Cortex of kidney (tissue), 1 donor: ENCODE results near the gene RAB3GAP1.
"Not testable (repeated sequence)": the region's sequence is repeated elsewhere in the genome, so short reads cannot be mapped to it uniquely, and the experiment has no call there.

Experiments used
- DNase-seq: peaks from one replicate; lab custom pipeline; 2025; lab: John Stamatoyannopoulos, UW

The RAB3GAP1 gene

DNA sequence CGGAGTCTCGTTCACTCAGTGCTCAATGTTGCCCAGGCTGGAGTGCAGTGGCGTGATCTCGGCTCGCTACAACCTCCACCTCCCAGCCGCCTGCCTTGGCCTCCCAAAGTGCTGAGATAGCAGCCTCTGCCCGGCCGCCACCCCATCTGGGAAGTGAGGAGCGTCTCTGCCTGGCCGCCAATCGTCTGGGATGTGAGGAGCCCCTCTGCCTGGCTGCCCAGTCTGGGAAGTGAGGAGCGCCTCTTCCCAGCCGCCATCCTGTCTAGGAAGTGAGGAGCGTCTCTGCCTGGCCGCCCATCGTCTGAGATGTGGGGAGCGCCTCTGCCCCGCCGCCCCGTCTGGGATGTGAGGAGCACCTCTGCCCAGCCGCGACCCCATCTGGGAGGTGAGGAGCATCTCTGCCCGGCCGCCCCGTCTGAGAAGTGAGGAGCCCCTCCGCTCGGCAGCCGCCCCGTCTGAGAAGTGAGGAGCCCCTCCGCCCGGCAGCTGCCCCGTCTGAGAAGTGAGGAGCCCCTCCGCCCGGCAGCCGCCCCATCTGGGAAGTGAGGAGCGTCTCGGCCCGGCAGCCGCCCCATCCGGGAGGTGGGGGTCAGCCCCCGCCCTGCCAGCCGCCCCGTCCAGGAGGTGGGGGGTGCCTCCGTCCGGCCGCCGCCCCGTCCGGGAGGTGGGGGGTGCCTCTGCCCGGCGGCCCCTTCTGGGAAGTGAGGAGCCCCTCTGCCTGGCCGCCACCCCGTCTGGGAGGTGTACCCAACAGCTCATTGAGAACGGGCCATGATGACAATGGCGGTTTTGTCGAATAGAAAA is 53.6 kb downstream of the RAB3GAP1 start:
- not testable (repeated sequence) for DNase-seq

GRCh38 chr2:135113322-135113721 is 61.2 kb downstream of the RAB3GAP1 start:
- no peak for DNase-seq

- DNase-seq: no peak
Measured at GRCh38 chr2:135119582-135119981, 67.5 kb downstream of the RAB3GAP1 start.

DNA sequence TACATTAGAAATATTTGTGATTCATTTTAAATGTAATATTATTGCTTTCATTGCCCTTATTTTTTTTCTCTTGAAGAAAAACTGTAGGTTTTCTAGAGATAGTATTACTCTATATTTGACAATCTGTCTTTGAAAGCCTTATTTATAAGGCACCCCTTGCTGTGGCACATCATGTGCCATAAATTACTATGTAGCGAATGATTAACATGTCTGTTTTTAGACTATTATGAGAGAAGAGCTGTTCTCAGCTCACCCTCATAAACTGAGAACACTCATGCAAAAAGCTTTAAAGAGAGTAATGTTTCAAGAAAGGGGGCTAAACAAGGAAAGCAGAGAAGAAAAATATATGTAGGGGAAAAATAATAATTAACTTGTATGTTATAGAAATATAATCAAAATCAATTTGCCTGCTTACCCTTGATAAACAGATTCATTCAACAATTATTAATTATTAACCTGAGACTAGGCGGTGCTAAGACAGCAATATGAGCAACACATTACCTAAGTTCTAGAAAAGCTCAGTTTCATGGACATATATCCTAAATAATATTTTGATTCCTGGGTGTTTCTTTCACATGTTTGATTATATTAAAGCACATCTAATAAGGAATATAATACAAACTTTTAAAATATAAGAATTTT is 69.0 kb downstream of the RAB3GAP1 start:
- DNase-seq: no peak

GRCh38 chr2:135121658-135122039 is 69.6 kb downstream of the RAB3GAP1 start:
- DNase-seq: not testable (repeated sequence)

DNA sequence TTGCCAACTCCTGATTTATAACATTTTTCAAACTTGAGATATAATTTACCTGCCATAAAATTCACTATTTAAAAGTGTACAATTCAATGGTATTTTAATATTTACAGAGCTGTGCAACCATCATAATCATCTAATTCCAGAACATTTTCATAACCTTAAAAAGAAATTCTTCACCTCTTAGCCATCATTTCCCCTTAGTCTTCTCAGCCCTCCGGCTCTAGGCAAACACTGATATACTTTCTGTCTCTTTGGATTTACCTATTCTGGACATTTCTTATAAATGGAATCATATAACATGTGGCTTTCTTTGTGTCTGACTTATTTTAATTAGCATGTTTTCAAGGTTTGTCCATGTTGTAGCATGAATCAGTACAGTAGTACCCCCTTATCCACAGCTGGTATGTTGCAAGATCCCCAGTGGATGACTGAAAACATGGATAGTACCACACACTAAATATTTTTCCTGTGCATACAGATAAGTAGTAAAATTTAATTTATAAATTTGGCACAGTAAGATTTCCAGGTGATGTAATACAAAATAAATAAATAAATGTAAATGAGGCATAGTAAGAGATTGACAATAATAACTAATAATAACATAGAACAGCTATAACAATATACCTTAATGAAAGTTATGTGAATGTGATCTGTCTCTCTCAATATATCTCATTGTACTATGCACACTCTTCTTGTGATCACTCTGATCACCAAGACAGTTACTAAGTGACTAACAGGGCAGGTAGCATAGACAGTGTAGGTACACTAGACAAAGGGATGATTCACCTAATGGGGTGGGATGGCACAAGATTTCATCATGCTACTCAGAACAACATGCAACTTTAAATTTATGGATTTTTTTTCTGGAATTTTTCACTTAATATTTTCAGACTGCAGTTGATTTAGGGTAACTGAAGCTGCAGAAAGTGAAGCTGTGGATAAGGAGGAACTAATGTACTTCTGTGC is 73.1 kb downstream of the RAB3GAP1 start:
- DNase-seq: no peak

GRCh38 chr2:135125940-135126339 is 73.8 kb downstream of the RAB3GAP1 start:
- DNase-seq: no peak

DNA sequence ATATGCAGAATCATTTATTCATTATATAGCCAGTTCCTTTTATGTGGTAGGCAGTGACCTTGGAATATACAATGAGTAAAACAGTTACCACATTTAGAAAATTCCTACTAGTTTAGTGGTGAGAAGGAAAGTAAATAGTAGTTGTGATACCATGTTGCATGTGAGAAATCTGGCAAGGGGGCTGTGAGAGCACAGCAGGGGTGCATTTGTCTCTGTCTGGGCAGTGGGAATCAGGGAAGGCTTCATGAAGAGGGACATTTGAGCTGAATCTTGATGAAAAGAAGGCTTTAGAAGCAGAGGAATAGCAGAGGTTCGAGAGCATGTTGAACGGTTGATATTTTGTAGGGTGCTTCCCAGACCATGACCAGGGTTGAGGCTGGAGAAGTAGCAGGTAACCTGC is 78.7 kb downstream of the RAB3GAP1 start:
- no peak for DNase-seq

DNA sequence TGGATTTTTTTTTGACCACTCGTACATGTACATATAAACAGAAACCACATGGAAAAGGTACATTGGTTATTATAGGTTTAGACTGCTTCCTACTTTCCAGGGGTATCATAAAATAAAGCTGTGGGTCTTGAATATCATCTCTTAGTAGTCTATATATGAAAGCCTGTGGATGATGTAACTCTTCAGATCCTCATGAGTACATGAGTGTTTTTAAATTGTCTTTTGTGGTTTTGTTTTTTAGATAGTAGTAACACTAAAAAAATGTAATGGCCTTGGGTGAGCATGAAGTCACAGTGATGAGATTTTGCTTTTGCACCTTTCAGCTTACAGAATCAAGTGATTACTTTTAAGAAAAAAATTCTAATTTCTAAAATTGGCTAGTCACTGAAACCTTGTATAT is 80.2 kb downstream of the RAB3GAP1 start:
- no peak for DNase-seq

DNA sequence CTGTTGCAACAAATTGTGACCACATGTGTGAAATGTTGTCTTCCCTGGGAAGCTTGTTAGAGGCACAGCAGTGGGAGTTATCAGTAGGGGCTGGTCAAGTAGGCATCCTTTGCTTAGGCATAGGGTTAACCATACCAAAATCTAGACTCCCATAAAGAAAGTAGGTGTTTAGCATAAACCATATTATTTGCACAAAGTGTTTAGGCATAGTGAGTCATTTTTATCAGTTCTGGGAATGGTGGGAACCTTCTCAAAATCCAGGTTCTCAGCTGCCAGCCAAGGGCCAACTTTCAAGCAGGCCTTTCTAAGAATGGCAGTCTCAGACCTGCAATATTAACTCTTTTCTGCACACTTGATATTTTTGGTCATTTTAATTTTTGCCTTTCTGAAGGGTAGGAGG is 88.5 kb downstream of the RAB3GAP1 start:
- no peak for DNase-seq

DNA sequence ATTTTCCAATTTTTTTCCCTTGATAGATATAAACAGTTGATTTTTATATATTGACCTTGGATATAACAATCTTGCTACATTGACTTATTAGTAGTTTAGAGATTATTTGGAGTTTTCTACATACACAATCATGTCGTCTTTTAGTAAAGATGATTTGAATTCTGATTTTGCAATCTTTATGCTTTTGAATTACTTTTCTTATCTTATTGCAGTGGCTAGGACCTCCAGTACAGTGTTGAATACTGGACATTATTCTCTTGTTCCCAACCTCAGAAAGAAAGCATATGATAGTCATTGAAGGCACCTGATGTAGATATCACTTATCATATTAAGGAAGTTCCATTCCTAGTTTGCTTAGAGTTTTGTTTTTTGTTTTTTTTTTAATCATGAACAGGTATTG is 90.2 kb downstream of the RAB3GAP1 start:
- DNase-seq: no peak

DNA sequence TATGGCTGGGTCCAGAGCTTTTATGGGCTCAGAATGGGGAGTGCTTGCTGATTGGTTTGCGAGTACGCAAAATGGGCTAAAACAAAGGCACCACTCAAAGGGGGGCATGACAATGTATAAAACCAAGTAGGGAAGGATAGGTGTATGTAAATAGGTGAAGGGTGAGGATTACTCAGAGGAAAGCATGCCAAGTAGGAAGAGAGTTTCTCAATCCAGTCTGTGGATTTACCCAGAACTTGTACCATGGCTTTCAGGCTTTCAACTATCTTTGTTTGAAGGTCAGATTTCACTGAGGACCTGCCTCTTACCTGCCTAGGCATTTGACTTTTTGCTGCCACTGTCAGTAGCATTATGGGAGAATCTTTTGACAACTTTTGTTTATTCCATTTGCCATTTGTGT is 92.3 kb downstream of the RAB3GAP1 start:
- no peak for DNase-seq

GRCh38 chr2:135149251-135149650 is 97.2 kb downstream of the RAB3GAP1 start:
- no peak for DNase-seq

DNA sequence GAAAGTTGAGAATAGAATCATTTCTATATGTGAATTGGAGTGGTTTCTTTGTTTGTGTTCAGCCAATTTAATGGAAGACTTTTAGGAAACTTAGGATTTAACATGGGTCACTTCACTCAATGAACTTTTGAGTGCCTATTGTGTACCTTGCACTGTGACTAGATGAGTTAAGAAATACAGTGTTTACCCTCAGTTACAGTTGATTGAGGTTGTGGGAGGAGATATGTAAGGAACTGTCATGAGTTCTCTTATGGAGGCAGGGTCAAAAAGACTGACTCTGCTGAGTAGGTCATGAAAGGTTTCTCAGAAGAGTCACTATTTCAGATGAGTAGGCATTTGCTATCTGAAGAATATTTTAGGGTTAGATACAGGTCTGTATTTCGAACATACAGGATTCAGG is 98.6 kb downstream of the RAB3GAP1 start:
- DNase-seq: no peak

GRCh38 chr2:135151615-135152014 is 99.5 kb downstream of the RAB3GAP1 start:
- DNase-seq: no peak

DNA sequence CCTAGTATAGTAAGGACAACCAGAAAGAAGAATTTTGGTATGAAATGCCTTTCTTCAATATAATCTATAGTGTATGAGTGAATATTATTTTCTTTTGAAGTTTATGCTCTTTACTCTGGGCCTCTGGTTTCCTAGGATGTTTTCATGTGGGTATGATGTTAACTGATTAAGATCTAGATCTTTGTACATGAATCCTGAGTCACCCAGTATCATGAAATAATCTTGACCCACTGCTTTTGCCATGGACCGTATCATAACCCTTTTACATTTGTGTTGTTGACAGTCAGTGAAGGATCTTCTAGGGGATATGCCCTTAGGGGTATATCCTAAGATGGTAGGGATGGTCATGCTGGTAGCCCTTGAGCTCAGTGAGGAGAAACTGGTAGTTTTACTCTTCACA is 100.3 kb downstream of the RAB3GAP1 start:
- DNase-seq: no peak

DNA sequence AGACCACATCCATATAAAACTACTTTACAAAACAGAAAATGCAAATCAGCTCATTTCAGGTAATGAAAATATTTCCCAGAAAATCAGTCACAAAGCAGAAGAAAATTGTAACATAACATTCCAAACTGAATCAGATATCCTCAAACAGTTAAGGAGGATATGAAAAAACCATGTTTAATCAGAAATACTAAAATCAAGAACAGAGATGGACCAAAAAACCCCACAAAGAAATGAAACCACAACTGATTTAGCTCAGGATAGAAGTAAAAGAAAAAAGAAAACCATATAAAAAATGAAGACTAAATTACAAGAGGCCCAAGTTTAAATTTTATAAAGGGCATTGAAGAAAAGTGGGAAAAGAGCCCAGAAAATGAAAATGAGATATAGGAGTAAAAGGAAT is 102.9 kb downstream of the RAB3GAP1 start:
- no peak for DNase-seq

DNA sequence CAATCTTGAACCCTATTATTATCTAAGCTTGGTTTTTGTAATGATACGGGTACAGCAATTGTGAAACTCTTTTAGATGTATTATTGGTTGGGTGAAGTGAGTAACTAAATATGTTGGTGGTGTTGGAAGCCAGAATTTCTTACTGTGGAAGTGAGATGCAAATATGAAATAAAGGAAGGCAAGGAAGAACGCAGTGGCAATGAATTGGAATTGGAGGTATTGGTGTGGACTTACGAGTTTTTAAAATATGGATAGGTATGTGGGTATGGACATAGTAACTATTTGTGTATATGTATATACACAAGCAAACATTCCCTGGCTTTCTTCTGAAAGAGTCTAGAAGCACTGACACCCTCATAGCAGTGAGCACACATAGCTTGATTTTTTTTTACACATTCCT is 105.8 kb downstream of the RAB3GAP1 start:
- DNase-seq: no peak

DNA sequence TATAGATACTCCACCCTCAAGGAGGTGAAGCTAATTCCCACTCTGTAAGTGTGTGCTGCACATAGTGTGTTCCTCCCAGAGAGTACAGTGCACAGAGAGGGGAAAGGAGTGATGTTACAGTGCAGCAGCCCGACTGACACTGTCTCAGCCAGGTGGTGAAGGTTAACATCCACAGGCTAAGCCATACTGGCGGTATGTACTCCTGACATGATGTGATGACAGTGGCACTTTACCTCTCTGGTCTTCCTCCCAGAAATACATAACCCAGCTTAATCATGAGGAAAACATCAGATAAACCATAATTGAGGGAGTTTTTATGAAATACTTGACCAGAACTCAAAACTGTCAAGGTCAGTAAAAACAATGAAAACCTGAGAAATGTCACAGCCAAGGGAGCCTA is 107.1 kb downstream of the RAB3GAP1 start:
- DNase-seq: no peak

- DNase-seq: no peak
Measured at GRCh38 chr2:135162377-135162776, 110.3 kb downstream of the RAB3GAP1 start.

DNA sequence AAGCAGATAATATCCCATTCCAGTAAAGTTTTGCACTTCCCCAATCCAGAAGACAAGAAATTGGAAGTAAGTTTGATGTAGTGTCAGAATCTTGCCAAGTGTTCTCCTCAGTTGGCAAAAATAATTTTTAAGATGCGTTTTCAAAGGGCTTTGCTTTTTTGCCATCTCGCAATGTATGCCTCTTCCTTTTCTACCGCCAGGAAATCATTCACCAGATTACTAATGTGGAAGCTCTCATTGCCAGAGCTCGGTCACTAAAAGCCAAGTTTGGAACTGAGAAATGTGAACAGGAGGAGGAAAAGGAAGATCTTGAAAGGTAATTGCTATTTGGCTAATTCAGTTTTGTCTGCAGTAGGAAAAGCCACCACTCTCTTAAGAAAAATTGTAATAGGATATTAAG is 110.7 kb downstream of the RAB3GAP1 start:
- no peak for DNase-seq

- no peak for DNase-seq
Measured at GRCh38 chr2:135163306-135163705, 111.2 kb downstream of the RAB3GAP1 start.

DNA sequence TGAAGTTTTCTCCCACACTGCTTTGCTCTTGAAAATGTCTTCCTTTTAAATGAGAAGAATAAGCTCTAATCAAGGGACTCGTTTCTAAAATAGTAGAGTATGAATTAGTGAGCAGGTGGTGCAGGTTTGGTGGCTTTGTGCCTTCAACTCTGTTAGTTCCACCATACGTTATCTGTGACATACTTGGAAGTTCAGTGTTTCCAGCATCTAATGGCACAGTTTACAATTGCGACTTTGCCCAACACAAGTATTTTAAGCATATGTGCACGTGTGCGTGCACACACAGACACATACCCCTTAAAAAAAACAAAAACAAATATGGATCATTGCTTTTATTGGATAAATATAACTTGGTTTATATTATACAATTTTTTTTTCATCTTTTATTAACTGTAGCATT is 111.8 kb downstream of the RAB3GAP1 start:
- no peak for DNase-seq
